T-helper 1 cell treated with Interleukin-12 subunit alpha and Interleukin-12 subunit beta and Interleukin-4 antibody, amounts not matched to agents 30 μg/mL and 1 μg/mL, for 36 hours (primary cell): Measurements from ENCODE around the gene HMGXB3.
A peak's percentile ranks its signal among the peaks of the same experiment; 100 is the strongest.
"Not testable (repeated sequence)": the region's sequence is repeated elsewhere in the genome, so short reads cannot be mapped to it uniquely, and the experiment has no call there.

ENCODE experiments used
- H3K27ac Mint-ChIP-seq: one replicate; pipeline ENCODE4 v1.8.0; 2021; ENCODE audit warnings: mild to moderate bottlenecking, mixed read lengths
- H3K27me3 Mint-ChIP-seq: one replicate; pipeline ENCODE4 v1.8.0; 2021; ENCODE audit warnings: low read depth, mixed read lengths
- H3K36me3 Mint-ChIP-seq: one replicate; pipeline ENCODE4 v1.8.0; 2021; ENCODE audit warnings: low read depth, mixed read lengths
- H3K4me1 Mint-ChIP-seq: one replicate; pipeline ENCODE4 v1.8.0; 2021; ENCODE audit warnings: low read depth, mixed read lengths
- H3K4me3 Mint-ChIP-seq: one replicate; pipeline ENCODE4 v1.8.0; 2021; ENCODE audit warnings: mild to moderate bottlenecking, moderate library complexity, mixed read lengths
- H3K9me3 Mint-ChIP-seq: one replicate; pipeline ENCODE4 v1.8.0; 2021; ENCODE audit warnings: mixed read lengths

Gene HMGXB3

DNA sequence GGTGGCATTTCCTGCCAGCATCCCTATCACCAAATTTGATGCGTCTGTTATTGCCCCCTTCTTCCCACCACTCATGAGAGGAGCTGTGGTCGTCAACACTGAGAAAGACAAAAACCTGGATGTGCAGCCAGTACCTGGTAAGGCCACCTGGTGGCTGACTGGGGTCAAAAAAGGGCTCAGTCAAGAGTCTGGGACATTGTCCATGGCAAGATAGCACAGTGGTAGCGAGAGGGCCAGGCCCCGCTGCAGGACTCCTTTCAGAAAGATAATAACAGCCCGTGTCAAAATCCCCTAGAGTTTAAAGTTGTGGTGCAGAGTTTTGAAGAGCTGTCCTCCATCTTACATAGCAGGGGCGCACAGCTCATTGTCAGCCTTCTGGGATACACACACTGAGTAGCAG, 45.0 kb downstream of the HMGXB3 start:
- H3K36me3 Mint-ChIP-seq, result peaks cover 47% of the 10 kb centered on the region
- no peak overlapping the region for H3K4me3 Mint-ChIP-seq
- H3K27me3 Mint-ChIP-seq, result no peaks in the 10 kb centered on the region
- H3K4me1 Mint-ChIP-seq, result peaks cover 15% of the 10 kb centered on the region
- H3K27ac Mint-ChIP-seq, result no peak overlapping the region
- no peaks in the 10 kb centered on the region for H3K9me3 Mint-ChIP-seq

DNA sequence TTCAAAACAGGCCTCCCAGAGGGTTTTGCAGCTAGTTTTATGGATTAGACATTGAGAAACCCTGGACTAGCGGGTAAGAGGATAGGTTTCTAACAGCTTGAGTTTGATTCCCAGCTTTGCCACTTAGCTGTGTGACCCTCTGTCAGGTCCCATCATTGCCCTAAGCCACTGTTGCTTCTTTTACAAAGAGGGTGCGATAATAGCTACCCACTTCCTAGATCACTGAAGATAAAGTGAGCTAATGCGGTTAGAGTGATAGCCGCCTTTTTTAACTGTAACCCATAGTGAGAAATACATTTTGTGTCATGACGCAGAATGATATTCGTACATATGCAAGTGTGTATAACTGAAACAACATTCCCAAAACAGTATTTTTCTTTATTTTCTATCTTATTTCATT, 45.5 kb downstream of the HMGXB3 start:
- peaks cover 46% of the 10 kb centered on the region for H3K36me3 Mint-ChIP-seq
- H3K4me1 Mint-ChIP-seq, result peaks cover 15% of the 10 kb centered on the region
- H3K4me3 Mint-ChIP-seq, result no peak overlapping the region
- no peaks in the 10 kb centered on the region for H3K27me3 Mint-ChIP-seq
- no peaks in the 10 kb centered on the region for H3K9me3 Mint-ChIP-seq
- no peak overlapping the region for H3K27ac Mint-ChIP-seq

DNA sequence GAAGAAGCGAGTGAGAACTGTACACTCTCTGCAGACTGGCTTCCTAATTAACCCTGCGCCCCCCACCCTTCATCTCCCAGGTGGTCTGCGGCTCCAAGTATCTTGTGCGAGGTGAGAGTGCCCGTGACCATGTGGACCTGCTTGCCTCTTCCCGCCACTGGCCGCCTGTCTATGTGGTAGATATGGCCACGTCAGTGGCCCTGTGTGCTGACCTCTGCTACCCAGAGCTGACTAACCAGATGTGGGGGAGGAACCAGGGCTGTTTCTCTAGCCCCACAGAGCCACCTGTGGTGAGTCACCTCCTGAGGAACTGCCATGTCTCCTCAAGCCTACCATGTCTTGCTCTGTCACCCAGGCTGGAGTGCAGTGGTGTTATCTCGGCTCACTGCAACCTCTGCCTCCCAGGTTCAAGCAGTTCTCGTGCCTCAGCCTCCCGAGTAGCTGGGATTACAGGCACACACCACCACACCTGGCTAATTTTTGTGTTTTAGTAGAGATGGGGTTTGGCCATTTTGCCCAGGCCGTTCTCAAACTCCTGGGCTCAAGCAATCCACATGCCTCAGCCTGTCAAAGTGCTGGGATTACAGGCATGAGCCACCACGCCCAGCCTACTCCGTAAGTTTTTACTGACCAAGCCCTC, 49.8 kb downstream of the HMGXB3 start:
- H3K36me3 Mint-ChIP-seq, result peaks cover 34% of the 10 kb centered on the region
- not testable (repeated sequence) for H3K4me3 Mint-ChIP-seq, H3K4me1 Mint-ChIP-seq

DNA sequence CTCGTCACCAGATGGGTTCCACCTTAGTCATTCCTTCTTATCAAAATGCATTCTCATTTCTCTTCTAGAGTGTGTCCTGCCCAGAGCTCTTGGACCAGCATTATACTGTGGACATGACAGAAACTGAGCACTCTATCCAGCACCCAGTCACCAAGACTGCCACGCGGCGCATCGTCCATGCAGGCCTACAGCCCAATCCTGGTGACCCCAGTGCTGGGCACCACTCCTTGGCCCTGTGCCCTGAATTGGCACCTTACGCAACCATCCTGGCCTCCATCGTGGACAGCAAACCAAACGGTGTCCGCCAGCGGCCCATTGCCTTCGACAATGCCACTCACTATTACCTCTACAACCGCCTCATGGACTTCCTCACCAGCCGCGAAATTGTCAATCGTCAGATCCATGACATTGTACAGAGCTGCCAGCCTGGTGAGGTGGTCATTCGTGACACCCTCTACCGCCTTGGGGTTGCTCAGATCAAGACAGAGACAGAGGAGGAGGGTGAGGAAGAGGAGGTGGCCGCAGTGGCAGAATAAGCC, 51.2 kb downstream of the HMGXB3 start:
- Mint-ChIP-seq H3K36me3 (peaks cover 29% of the 10 kb centered on the region), H3K27ac (no peak overlapping the region), H3K4me1 (no peaks in the 10 kb centered on the region)

More for the DNA sequence above, 49.8 kb downstream of the HMGXB3 start:
- not testable (repeated sequence) for H3K27ac Mint-ChIP-seq, H3K27me3 Mint-ChIP-seq, H3K9me3 Mint-ChIP-seq

DNA sequence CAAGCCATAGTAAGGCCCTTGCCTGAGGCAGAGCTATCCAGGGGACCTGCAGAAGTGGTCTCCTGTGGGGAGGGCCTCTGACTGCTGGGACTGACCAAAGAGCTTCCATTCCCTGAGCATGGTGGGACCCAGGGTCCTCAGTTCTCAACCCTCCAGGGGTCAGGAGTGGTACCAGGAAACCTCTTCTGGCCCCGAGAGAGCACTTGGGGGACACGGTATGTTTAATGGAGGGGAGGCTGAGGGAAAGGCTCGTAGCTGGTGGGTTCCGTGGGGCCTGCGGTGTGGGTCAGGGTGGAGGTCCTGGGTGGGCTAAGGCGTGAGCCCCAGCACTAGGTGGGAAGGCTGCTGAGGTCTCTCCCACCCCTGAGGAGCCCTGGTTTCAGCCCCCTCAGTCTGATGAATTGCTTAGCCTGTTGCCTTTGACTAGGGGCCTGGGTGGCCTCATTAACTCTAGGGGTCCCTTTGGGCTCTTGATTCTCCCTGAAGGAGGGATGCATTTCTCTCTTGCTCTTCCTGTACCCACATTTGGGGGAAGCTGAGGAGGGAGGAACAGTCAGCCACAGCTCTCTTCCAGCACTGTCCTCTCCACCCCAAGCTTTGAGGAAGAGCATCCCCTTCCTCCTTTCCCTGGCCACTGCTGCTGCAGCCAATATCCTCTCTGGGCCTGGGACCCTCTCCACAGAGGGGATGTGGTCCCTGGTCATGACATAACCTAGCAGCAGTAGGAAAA, 51.9 kb downstream of the HMGXB3 start:
- Mint-ChIP-seq H3K4me3 (no peak overlapping the region), H3K9me3 (no peaks in the 10 kb centered on the region), H3K27me3 (no peaks in the 10 kb centered on the region), H3K36me3 (peaks cover 29% of the 10 kb centered on the region), H3K27ac (peak overlapping the region; percentile 15), H3K4me1 (no peaks in the 10 kb centered on the region)

More for the DNA sequence above, 51.2 kb downstream of the HMGXB3 start:
- Mint-ChIP-seq H3K27me3 (no peaks in the 10 kb centered on the region), H3K9me3 (no peaks in the 10 kb centered on the region), H3K4me3 (no peak overlapping the region)

DNA sequence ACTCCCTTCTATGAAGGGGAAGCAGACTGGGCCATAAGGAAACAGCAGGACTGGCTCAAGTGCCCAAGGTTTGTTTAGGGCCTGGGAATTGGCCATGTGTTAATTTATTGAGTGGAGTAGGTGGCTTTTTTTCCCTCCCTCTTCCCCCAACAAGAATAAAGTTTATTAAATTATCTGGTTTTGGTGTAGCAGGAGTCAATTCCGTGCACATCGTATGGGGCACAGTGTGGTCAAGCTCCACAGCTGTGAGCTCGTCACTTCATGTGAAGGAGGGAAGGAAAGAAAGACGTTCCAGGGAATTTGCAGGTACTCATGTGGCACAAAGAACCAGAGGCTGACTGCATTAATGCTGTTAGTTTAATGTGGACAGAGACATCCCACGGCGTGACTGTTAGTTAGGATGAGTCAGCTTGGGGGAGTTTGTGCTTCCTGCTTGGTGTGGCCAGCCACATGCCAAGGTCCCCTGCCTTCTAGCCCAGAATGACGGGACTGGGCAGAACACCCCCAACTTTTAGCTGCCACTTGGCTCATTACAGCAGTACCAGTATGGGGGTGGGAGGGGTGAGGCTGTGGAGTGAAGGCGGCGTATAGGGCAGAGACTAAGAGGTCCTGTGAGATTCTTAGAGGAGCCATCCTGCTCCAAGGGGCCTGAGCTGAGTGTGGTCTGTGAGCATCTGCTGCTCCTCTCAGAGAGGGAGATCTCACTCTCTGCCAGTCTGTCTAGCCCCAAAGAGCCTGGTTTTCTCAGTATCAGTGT, 52.6 kb downstream of the HMGXB3 start:
- Mint-ChIP-seq H3K27ac (peak overlapping the region; percentile 15), H3K27me3 (no peaks in the 10 kb centered on the region), H3K36me3 (peaks cover 24% of the 10 kb centered on the region), H3K4me1 (no peaks in the 10 kb centered on the region), H3K4me3 (no peak overlapping the region), H3K9me3 (no peaks in the 10 kb centered on the region)

DNA sequence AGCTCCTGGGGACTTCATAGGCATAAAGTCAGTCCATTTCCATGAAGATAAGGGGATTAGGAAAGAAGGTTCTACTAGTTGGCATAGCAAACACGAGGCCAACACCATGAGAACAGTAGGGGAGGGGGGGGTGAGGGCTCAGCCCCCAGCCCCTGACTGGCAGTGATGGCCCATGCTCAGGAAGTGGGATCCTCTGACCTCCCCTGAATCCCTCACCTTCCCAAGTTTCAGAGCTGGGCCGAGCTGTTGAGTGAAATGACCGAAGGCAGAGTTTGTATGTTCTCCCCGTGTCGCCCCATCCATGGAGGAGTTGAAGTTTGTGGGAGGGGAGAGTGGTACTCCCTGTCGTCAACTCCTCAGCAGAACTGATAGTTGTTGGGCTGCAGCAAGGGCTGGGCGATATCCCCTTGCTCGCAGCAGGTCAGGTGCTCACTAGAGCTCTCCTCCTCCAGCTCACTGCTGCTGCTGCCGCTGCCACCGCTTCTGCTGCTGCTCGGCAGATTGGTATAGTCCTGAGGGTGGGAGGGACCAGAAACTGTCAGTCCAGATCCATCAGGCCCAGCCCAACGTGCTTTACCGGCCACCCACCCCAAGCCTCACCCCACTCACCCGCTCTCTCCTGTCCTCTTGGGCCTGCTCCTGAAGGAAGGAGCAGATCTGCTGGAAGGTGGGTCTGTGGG, 53.3 kb downstream of the HMGXB3 start:
- H3K27ac Mint-ChIP-seq, result no peak overlapping the region
- H3K36me3 Mint-ChIP-seq, result peaks cover 20% of the 10 kb centered on the region
- H3K4me3 Mint-ChIP-seq, result no peak overlapping the region

DNA sequence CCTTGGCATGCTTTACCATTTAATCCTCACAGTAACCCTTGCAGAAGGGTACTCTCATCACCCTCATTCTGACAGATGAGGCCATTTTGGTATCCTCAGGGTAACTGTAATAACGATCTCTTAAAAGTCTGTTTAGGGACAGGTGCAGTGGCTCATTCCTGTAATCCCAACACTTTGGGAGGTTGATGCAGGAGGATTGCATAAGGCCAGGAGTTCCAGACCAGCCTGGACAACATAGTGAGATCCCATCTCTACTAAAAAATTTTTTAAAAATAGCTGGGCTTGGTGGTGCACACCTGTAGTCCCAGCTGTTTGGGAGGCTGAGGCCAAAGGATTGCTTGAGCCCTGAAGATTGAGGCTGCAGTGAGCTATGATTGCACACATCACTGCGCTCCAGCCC, 54.0 kb downstream of the HMGXB3 start:
- no peak overlapping the region for H3K27ac Mint-ChIP-seq
- no peaks in the 10 kb centered on the region for H3K27me3 Mint-ChIP-seq

More for the DNA sequence above, 53.3 kb downstream of the HMGXB3 start:
- no peaks in the 10 kb centered on the region for H3K27me3 Mint-ChIP-seq
- no peaks in the 10 kb centered on the region for H3K9me3 Mint-ChIP-seq
- peaks cover 5% of the 10 kb centered on the region for H3K4me1 Mint-ChIP-seq

DNA sequence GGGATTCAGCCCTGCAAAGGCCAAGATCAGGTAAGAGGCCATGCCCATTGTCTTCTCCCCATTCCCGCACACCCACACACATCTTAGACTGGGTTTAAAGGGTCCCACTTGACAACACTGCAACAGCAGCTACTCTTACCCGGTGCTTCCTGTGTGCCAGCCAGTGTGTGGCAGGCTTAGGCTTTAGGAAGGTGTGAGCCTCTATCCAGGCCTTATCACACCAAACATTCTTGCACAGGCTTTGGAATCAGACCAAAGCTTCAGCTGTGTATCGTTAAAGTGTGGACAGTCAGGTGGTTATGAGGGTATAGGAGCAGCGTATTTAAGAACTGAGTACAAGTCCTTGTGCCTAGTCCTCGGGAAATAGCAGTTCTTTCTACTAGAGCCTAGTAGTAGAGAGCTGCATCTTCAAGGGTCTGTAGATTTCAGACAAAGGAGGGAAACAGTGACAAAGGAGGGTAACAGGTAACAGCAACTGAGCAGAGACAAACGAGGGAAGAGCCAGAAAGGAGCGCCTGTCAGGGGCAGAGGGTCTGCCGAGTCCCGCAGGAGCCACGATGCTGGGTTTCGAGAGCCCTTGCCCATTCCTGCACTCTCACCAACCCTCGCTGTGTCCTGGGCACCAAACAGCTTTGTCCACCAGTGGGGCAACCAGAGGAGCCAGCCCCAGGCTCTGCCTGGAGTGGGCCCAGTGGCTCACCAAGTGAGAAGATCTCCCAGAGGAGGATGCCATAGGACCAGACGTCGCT, 55.0 kb downstream of the HMGXB3 start:
- no peak overlapping the region for H3K27ac Mint-ChIP-seq
- no peak overlapping the region for H3K4me3 Mint-ChIP-seq
- H3K9me3 Mint-ChIP-seq, result no peaks in the 10 kb centered on the region

More for the DNA sequence above, 54.0 kb downstream of the HMGXB3 start:
- Mint-ChIP-seq H3K4me1 (peaks cover 5% of the 10 kb centered on the region), H3K36me3 (peaks cover 13% of the 10 kb centered on the region), H3K9me3 (no peaks in the 10 kb centered on the region), H3K4me3 (no peak overlapping the region)

DNA sequence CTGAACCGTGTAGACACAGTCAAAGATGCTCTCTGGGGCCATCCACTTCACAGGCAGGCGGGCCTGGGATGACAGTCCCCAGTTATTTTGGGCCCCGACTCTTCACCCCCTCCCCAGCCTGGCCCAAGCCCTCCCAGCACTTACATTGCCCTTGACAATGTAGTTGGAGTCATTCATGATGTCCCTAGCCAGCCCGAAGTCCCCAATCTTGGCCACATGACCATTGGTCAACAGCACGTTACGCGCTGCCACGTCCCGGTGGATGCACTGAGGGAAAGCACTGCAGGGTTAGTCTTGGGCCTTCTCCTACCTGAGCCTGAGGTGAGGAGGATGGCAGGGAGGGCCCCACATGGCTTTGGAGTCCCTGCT, 55.5 kb downstream of the HMGXB3 start:
- Mint-ChIP-seq H3K27me3 (no peaks in the 10 kb centered on the region), H3K4me3 (no peak overlapping the region), H3K4me1 (peaks cover 5% of the 10 kb centered on the region), H3K27ac (no peak overlapping the region), H3K9me3 (no peaks in the 10 kb centered on the region), H3K36me3 (peaks cover 10% of the 10 kb centered on the region)

More for the DNA sequence above, 55.0 kb downstream of the HMGXB3 start:
- H3K4me1 Mint-ChIP-seq, result peaks cover 5% of the 10 kb centered on the region
- H3K36me3 Mint-ChIP-seq, result peaks cover 13% of the 10 kb centered on the region
- H3K27me3 Mint-ChIP-seq, result no peaks in the 10 kb centered on the region

DNA sequence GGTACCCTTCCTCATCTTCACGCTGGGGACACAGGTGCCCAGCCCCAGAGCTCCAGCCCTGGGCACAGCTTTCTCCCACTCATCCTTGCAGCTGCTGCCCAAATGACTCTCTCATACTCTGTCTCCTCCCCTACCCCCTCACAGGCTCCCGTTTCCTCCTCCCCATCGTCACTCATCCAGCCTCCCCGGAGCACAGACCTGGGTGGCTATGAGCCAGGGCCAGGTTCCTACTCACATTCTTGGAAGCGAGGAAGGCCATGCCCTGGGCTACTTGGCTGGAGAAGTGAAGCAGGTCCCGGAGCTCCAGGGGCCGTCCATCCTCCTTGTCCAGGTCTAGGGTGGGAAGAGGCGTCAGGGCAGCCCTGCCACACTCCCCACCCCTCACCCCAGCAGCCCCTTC, 56.5 kb downstream of the HMGXB3 start:
- H3K9me3 Mint-ChIP-seq, result no peaks in the 10 kb centered on the region
- H3K4me1 Mint-ChIP-seq, result peaks cover 5% of the 10 kb centered on the region
- no peak overlapping the region for H3K4me3 Mint-ChIP-seq
- peaks cover 7% of the 10 kb centered on the region for H3K36me3 Mint-ChIP-seq
- H3K27me3 Mint-ChIP-seq, result no peaks in the 10 kb centered on the region
- no peak overlapping the region for H3K27ac Mint-ChIP-seq

DNA sequence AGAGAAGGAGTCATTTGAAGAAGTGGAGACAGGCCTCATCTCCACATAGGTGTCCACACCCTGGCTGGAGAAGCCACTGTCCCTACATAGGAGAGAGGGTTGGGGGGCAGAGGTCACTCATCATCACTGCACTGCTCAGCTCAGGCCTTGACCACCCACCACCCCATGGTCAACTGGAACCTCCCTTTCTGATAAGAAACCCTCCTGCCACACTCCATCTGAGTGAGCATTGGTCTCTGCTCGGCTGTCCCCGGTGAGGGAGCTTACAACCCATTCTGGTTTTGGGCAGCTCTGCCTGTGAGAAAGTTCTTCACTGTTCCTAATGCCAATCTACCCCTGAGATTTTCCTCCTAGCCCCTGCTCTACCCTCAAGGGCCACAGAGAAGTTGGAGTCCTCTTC, 57.0 kb downstream of the HMGXB3 start:
- Mint-ChIP-seq H3K27ac (no peak overlapping the region), H3K27me3 (no peaks in the 10 kb centered on the region), H3K4me3 (no peak overlapping the region), H3K4me1 (peaks cover 5% of the 10 kb centered on the region), H3K9me3 (no peaks in the 10 kb centered on the region), H3K36me3 (peaks cover 4% of the 10 kb centered on the region)

DNA sequence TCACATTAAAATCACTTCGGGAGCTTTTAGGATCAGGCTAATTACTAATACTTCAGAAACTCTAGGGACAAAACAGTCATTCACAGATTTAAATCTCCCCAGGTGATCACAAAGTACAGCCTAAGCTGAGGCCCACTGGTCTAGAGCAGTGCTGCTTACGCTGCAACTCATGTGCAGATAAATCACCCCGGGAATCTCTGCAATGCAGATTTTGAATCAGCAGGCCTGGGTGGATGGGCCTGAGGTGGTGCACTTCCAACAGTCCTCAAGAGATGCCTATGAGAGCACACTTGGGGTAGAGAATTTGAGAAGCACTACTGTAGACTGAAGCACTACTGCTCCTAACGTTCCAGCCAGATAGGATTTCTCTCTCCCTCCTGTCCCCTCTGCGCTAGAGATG, 57.5 kb downstream of the HMGXB3 start:
- Mint-ChIP-seq H3K4me1 (peaks cover 5% of the 10 kb centered on the region), H3K27ac (no peak overlapping the region), H3K9me3 (no peaks in the 10 kb centered on the region), H3K36me3 (peaks cover 2% of the 10 kb centered on the region), H3K27me3 (no peaks in the 10 kb centered on the region), H3K4me3 (no peak overlapping the region)
